ENCODE data around the gene HOXC12.

The HOXC12 gene

GRCh38 chr12:53975479-53976152 lies 20.9 kb downstream of the HOXC12 start:
- TF ChIP-seq CTCF (conservative IDR thresholded peaks at IDR 0.05) = no peak
- TF ChIP-seq ZFX (IDR thresholded peaks at IDR 0.05) = no peak
- H3K27ac ChIP-seq = no peak overlapping the region

- H3K27ac ChIP-seq = peak overlapping the region; percentile 6; the same call in 1 of the 2 replicates
- no peak for TF ChIP-seq ZFX (IDR thresholded peaks at IDR 0.05)
- TF ChIP-seq CTCF (conservative IDR thresholded peaks at IDR 0.05) = no peak
Measured at GRCh38 chr12:53976172-53976822, 21.6 kb downstream of the HOXC12 start.

GRCh38 chr12:53976823-53977595 lies 22.3 kb downstream of the HOXC12 start:
- TF ChIP-seq CTCF (conservative IDR thresholded peaks at IDR 0.05) (no peak), ZFX (IDR thresholded peaks at IDR 0.05) (no peak)
- peak overlapping the region; percentile 95; the same call in 1 of the 2 replicates for H3K27ac ChIP-seq

- TF ChIP-seq ZFX (IDR thresholded peaks at IDR 0.05) (no peak), CTCF (conservative IDR thresholded peaks at IDR 0.05) (no peak)
- H3K27ac ChIP-seq = peak overlapping the region; percentile 95
Measured at GRCh38 chr12:53977596-53978445, 23.1 kb downstream of the HOXC12 start.

GRCh38 chr12:53978477-53979356 lies 24.0 kb downstream of the HOXC12 start:
- TF ChIP-seq CTCF (conservative IDR thresholded peaks at IDR 0.05) = no peak
- no peak for TF ChIP-seq ZFX (IDR thresholded peaks at IDR 0.05)
- H3K27ac ChIP-seq = peak overlapping the region; percentile 95

GRCh38 chr12:53980104-53980801 lies 25.6 kb downstream of the HOXC12 start:
- TF ChIP-seq CTCF (conservative IDR thresholded peaks at IDR 0.05) (no peak), ZFX (IDR thresholded peaks at IDR 0.05) (no peak)
- H3K27ac ChIP-seq = peak overlapping the region; percentile 95; the same call in 1 of the 2 replicates
